GM12892 (cell line): ENCODE data around the gene SPZ1.

Source experiments
- POLR2A ChIP-seq: IDR thresholded peaks from 2 replicates; pipeline ENCODE4 v1.6.1; 2011; ENCODE audit warnings: low read depth, low read length, control low read depth
- POLR2AphosphoS5 ChIP-seq: IDR thresholded peaks from 2 replicates; pipeline ENCODE4 v1.6.1; 2011; ENCODE audit warnings: low read depth, low read length, control low read depth
- TAF1 ChIP-seq: IDR thresholded peaks from 2 replicates; pipeline ENCODE4 v1.6.1; 2011; ENCODE audit warnings: low read depth, mild to moderate bottlenecking, control low read depth, low read length, borderline replicate concordance

DNA sequence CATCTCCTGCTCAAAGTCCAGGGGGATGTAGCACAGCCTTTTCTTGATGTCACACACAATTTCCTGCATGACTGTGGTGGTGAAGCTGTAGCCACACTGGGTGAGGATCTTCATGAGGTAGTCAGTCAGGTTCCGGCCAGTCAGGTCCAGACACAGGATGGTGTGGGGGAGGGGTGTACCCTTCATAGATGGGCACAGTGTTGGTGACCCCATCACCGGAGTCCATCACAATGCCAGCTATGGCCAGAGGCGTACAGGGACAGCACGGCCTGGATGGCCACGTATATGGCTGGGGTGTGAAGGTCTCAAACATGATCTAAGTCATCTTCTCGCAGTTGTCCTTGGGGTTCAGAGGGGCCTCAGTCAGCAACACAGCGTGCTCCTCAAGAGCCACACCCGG, 19.7 kb upstream of the SPZ1 start:
- TF ChIP-seq TAF1: no peak
- no peak for TF ChIP-seq POLR2A
- TF ChIP-seq POLR2AphosphoS5: no peak
